K562 (cell line): ENCODE data around the gene SMAP2. TPM values are rescaled to one million over a fixed set of nuclear protein-coding genes. Genes with fewer than 3 reads are reported as not detected.
"Not testable (repeated sequence)": the region's sequence is repeated elsewhere in the genome, so short reads cannot be mapped to it uniquely, and the experiment has no call there.

Experiments used
- ATAC-seq: fragments of 200-7000 bp; cut with Tn5 transposase; 3 replicates; pipeline ENCODE4 v1.9.1; 2020; ENCODE audit warnings: moderate library complexity
- BruUV-seq: library from RNA; stranded (reverse); fragments of 400-500 nt; replicated peaks from 2 replicates; lab custom pipeline; 2021; lab: Mats Ljungman, UMichigan
- CTCF ChIA-PET: fragments of 300-600 bp; formaldehyde crosslinking; extraction: SDS; loops from one replicate; lab custom pipeline; 2021; ENCODE audit warnings: low intra/inter-chr PET ratio; lab: Yijun Ruan, JAX
- POLR2A ChIA-PET: fragments of 300-600, 350-650 bp; sonication (Branson Sonifier 250); formaldehyde crosslinking; extraction: SDS; loops from one replicate; lab custom pipeline; 2021; ENCODE audit warnings: antibody characterized with exemption, inconsistent platforms; lab: Yijun Ruan, JAX
- DNase-seq, 4 experiments: peaks; one replicate each; pipeline versions ENCODE4 v3.0.0 to v3.0.0-alpha.2; 2011 to 2018; ENCODE audit warnings: low spot score in 3 of 4, mixed read lengths in 3 of 4; ENCODE audit errors: extremely low read depth in 1 of 4
- FAIRE-seq: peaks from 2 replicates; lab custom pipeline; 2011; peaks lifted over from hg19 to GRCh38; lab: Jason Lieb, UNC
- H2AFZ ChIP-seq: 2 replicates; pipeline ENCODE4 v1.6.0; 2011; ENCODE audit warnings: low read depth, low read length, control low read depth, inconsistent platforms
- H3K27ac ChIP-seq: fragments of 200-600 bp; 3 replicates; pipeline ENCODE4 v1.8.0; 2011; ENCODE audit warnings: low read depth, mild to moderate bottlenecking, control low read depth, inconsistent platforms, low read length, moderate library complexity, mixed read lengths; ENCODE audit errors: extremely low read depth
- H3K27me3 ChIP-seq, 2 experiments: fragments of 300-600 bp in 1 of 2; 2 replicates in 1 of 2; 3 replicates in 1 of 2; pipeline versions ENCODE4 v1.6.0 to v1.8.0; 2011; ENCODE audit warnings: inconsistent platforms in 2 of 2, low read length in 2 of 2, mild to moderate bottlenecking in 1 of 2, mixed read lengths in 1 of 2, moderate library complexity in 1 of 2; ENCODE audit not compliant: control insufficient read depth in 2 of 2, insufficient read depth in 2 of 2
- H3K36me3 ChIP-seq: fragments of 300-600 bp; 3 replicates; pipeline ENCODE4 v1.8.0; 2011; ENCODE audit warnings: mild to moderate bottlenecking, low read length, inconsistent platforms; ENCODE audit not compliant: control insufficient read depth, insufficient read depth
- H3K4me1 ChIP-seq, 2 experiments: fragments of 200-600 bp in 1 of 2; replicated peaks in 1 of 2; 2 replicates in 1 of 2; 3 replicates in 1 of 2; pipeline versions ENCODE4 v1.5.1 to v1.8.0; 2011; ENCODE audit warnings: inconsistent platforms in 2 of 2, low read length in 2 of 2, mild to moderate bottlenecking in 1 of 2, mixed read lengths in 1 of 2, moderate library complexity in 1 of 2; ENCODE audit not compliant: control insufficient read depth in 2 of 2, insufficient read depth in 2 of 2
- H3K4me2 ChIP-seq: 2 replicates; pipeline ENCODE4 v1.6.1; 2011; ENCODE audit warnings: low read length, control low read depth, inconsistent platforms, mixed read lengths; ENCODE audit not compliant: insufficient read depth
- H3K4me3 ChIP-seq: fragments of 200-600 bp; sonication (generic), shearing (Covaris generic); 2 replicates; pipeline ENCODE4 v1.5.1; 2016; ENCODE audit warnings: control low read depth, inconsistent platforms
- H3K79me2 ChIP-seq: fragments of 200-600 bp; 3 replicates; pipeline ENCODE4 v1.8.0; 2011; ENCODE audit warnings: low read length, inconsistent platforms; ENCODE audit not compliant: control insufficient read depth, insufficient read depth
- H3K9ac ChIP-seq, 2 experiments: 2 replicates each; pipeline versions ENCODE4 v1.6.0 to v1.6.1; 2011; ENCODE audit warnings: low read depth in 2 of 2, low read length in 2 of 2, control low read depth in 1 of 2, inconsistent platforms in 1 of 2, mild to moderate bottlenecking in 1 of 2, mixed read lengths in 1 of 2; ENCODE audit not compliant: insufficient read depth in 1 of 2
- H3K9me1 ChIP-seq: one replicate; pipeline ENCODE4 v1.6.0; 2011; ENCODE audit warnings: inconsistent platforms, mild to moderate bottlenecking, low read length, moderate library complexity; ENCODE audit not compliant: control insufficient read depth, insufficient read depth
- H3K9me3 ChIP-seq: replicated peaks from 2 replicates; pipeline ENCODE4 v1.5.1; 2011; ENCODE audit warnings: low read depth, low read length, inconsistent platforms; ENCODE audit not compliant: control insufficient read depth, insufficient read depth
- H4K20me1 ChIP-seq: replicated peaks from 2 replicates; pipeline ENCODE4 v1.6.1; 2011; ENCODE audit warnings: low read length, inconsistent platforms, mixed read lengths; ENCODE audit not compliant: control insufficient read depth, insufficient read depth
- HDGF ChIP-seq: fragments of 450-650 bp; IDR thresholded peaks from 2 replicates; pipeline ENCODE4 v1.6.1; 2016
- NR2C1 ChIP-seq, 2 experiments: fragments of 450-650 bp; IDR thresholded peaks; 2 replicates each; pipeline ENCODE4 v1.6.1; 2017; ENCODE audit warnings: mild to moderate bottlenecking in 2 of 2, antibody characterized with exemption in 1 of 2, inconsistent platforms in 1 of 2, missing compliant biosample characterization in 1 of 2, missing genetic modification characterization in 1 of 2
- POLR2A ChIP-seq: fragments of 450-650 bp; conservative IDR thresholded peaks from 2 replicates; pipeline ENCODE4 v1.6.1; 2016
- POLR2B ChIP-seq: fragments of 450-650 bp; IDR thresholded peaks from 2 replicates; pipeline ENCODE4 v1.6.1; 2018; ENCODE audit warnings: low read depth; ENCODE audit not compliant: partially characterized antibody
- POLR2G ChIP-seq: fragments of 200-400 bp; formaldehyde crosslinking; IDR thresholded peaks from 2 replicates; pipeline ENCODE4 v1.6.1; 2017; ENCODE audit warnings: low read depth, mild to moderate bottlenecking, antibody characterized with exemption, low read length, moderate library complexity
- SP1 ChIP-seq: sonication (generic); formaldehyde crosslinking; IDR thresholded peaks from 2 replicates; pipeline ENCODE4 v1.8.1; 2022; ENCODE audit warnings: mild to moderate bottlenecking, missing genetic modification reagents
- SUPT5H ChIP-seq: fragments of 450-650 bp; IDR thresholded peaks from 2 replicates; pipeline ENCODE4 v1.6.1; 2016
- WGBS: fragments of 100-300 bp; shearing (Covaris generic); methylation state at CpG from one replicate; pipeline ENCODE4 v1.1.6; 2016; ENCODE audit warnings: low coverage, mixed read lengths; ENCODE audit not compliant: insufficient coverage; ENCODE audit errors: missing lambda C conversion rate; 5-methylcytosine and 5-hydroxymethylcytosine counted together
- in situ Hi-C: fragments of 300-500 bp; cut with MboI; formaldehyde crosslinking; loops from 4 replicates; pipeline ENCODE4 v1.15.0; 2018; ENCODE audit warnings: inconsistent platforms, mixed read lengths
- intact Hi-C: fragments of 100-400 bp; cut with micrococcal nuclease; formaldehyde crosslinking; loops from 2 replicates; pipeline ENCODE4 v1.14.2; 2022
- polyA plus RNA-seq, 8 experiments: library from polyadenylated mRNA; depleted of rRNA in 4 of 8; stranded (reverse) in 5 of 8; unstranded in 3 of 8; fragments of >200 nt; fragmentation: Nextera tagmentation in 2 of 8; fragmentation: Illumina TruSeq in 1 of 8; extraction: Ambion mirVana in 2 of 8; extraction: Trizol in 1 of 8; gene quantifications; 2 replicates each; pipeline versions ENCODE4 v1.2.1 to v1.2.3, GENCODE V29; 2011 to 2014; ENCODE audit warnings: inconsistent platforms in 1 of 8, missing spikeins in 1 of 8
- total RNA-seq, 7 experiments: library from RNA; depleted of rRNA in 6 of 7; stranded (reverse); fragments of >200 nt in 6 of 7; fragmentation: Illumina TruSeq in 2 of 7; extraction: Trizol in 2 of 7; gene quantifications; 2 replicates each; pipeline versions ENCODE4 v1.2.1 to v1.2.3, GENCODE V29; 2011 to 2021; ENCODE audit warnings: low replicate concordance in 1 of 7
- TF ChIP-seq, protein P1 (sequence below): fragments of 450-650 bp; IDR thresholded peaks from 2 replicates; pipeline ENCODE4 v1.7.1; 2018; ENCODE audit warnings: mild to moderate bottlenecking, low read depth; ENCODE audit not compliant: partially characterized antibody

SMAP2 gene
- total and polyA plus RNA-seq, 9 of the 15 experiments (the other 6 are each of a cell fraction or from before 2014, with no cell fraction given): 38.7 to 212 (median 94.1) TPM

DNA sequence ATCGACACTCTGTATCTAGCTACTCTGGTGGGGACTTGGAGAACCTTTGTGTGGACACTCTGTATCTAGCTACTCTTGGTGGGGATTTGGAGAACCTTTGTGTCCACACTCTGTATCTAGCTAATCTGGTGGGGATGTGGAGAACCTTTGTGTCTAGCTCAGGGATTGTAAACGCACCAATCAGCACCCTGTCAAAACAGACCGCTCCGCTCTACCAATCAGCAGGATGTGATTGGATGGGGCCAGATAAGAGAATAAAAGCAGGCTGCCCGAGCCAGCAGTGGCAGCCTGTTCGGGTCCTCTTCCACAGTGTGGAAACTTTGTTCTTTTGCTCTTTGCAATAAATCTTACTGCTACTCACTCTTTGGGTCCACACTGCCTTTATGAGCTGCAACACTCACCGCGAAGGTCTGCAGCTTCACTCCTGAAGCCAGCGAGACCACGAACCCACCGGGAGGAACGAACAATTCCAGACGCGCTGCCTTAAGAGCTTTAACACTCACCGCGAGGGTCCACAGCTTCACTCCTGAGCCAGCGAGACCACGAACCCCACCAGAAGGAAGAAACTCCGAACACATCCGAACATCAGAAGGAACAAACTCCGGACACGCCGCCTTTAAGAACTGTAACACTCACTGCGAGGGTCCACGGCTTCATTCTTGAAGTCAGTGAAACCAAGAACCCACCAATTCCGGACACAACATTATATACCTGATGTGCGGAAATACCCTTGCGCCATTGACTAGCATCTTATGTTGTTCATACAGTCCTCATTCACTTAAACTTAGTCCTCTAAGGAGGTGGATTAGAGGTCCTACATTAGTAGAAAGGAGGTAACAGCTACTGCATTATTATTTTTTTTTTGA lies 15.2 kb downstream of the SMAP2 start:
- H3K4me1 ChIP-seq: peaks cover 40 to 70% of the 10 kb centered on the region in 2 experiments
- BruUV-seq, H2AFZ ChIP-seq, DNase-seq, H3K27me3 ChIP-seq, in situ Hi-C loops, H3K9me1 ChIP-seq, H3K4me2 ChIP-seq, H3K9ac ChIP-seq, FAIRE-seq, H3K4me3 ChIP-seq, CTCF ChIA-PET, ATAC-seq, H3K9me3 ChIP-seq, intact Hi-C loops: not testable (repeated sequence)
- H3K79me2 ChIP-seq: peaks cover 97% of the 10 kb centered on the region
- 93% methylated on average over 22 of the region's 28 CpGs for WGBS
- TF ChIP-seq POLR2G (0 out of 2 replicates have a peak, but pooled peaks have one; percentile 31), POLR2A (0 out of 2 replicates have a peak, but pooled peaks have one; percentile 44)
- peaks cover 10% of the 10 kb centered on the region; the same call in 1 of the 2 replicates for H4K20me1 ChIP-seq
- 0 out of 3 replicates have a peak overlapping the region, but pooled peaks have one; percentile 35 for H3K27ac ChIP-seq
- POLR2A ChIA-PET: interaction anchor here (0.6 to 1.6 kb wide), 6 partner anchors 9 to 1316 kb away, joined by 3 to 7 read pairs (median 4); partner anchors contain the start of gene CAP1
- H3K36me3 ChIP-seq: peaks cover 36% of the 10 kb centered on the region

DNA sequence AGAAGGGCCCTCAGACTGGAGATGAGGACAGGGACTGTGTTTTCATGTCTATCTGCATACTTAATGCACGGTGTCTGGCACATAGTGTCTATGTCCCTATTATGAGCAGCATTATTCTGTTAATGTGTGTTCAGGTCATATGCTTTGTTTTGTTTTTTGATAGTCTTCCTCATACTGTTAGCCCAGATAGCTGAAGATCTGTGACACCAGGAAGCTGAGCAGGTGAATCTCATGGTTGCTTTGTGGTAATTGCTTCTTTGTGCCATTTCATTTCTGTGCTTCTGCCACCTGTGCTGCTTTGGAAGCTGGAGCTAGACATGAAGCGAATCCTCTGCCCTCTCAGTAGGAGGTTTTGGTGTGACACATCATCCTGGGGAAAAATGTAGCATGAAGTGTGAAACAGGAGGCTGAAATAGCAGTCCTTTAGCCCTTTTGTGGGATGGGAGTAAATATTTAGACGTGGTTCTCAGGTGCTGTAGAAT lies 15.8 kb downstream of the SMAP2 start:
- H3K4me2 ChIP-seq: peak overlapping the region; percentile 2; the same call in 1 of the 2 replicates
- no peak overlapping the region for H3K4me3 ChIP-seq
- H3K9me1 ChIP-seq: no peaks in the 10 kb centered on the region
- intact Hi-C loops: no loop called here
- no peaks in the 10 kb centered on the region for H3K9me3 ChIP-seq
- ChIA-PET POLR2A (interaction anchor here (0.6 to 1.6 kb wide), 6 partner anchors 9 to 1317 kb away, joined by 3 to 7 read pairs (median 4); partner anchors contain the start of gene CAP1), CTCF (no interaction called here)
- BruUV-seq: no TSS peak
- peaks cover 36% of the 10 kb centered on the region for H3K36me3 ChIP-seq
- no peak for FAIRE-seq
- H3K27ac ChIP-seq: peak overlapping the region; percentile 35; the same call in 2 of the 3 replicates
- ATAC-seq: no peak
- 67% methylated on average over 3 of the region's 3 CpGs for WGBS
- in situ Hi-C loops: no loop called here
- H4K20me1 ChIP-seq: peaks cover 10% of the 10 kb centered on the region; the same call in 1 of the 2 replicates
- DNase-seq: no peak
- H3K27me3 ChIP-seq: no peaks in the 10 kb centered on the region
- H2AFZ ChIP-seq: no peak overlapping the region
- peaks cover 97% of the 10 kb centered on the region for H3K79me2 ChIP-seq
- H3K4me1 ChIP-seq: peaks cover 36 to 70% of the 10 kb centered on the region in 2 experiments
- H3K9ac ChIP-seq: peak overlapping the region in 1 of 2 experiments; percentile 32; a peak in 1 of 4 replicates
- TF ChIP-seq SUPT5H: 0 out of 2 replicates have a peak, but pooled peaks have one; percentile 20
- TF ChIP-seq POLR2B: peak; percentile 24
- TF ChIP-seq NR2C1 (IDR thresholded peaks at IDR 0.05): no peak
- no peak for TF ChIP-seq NR2C1 (tag; IDR thresholded peaks at IDR 0.05)
- TF ChIP-seq, protein P1, sequence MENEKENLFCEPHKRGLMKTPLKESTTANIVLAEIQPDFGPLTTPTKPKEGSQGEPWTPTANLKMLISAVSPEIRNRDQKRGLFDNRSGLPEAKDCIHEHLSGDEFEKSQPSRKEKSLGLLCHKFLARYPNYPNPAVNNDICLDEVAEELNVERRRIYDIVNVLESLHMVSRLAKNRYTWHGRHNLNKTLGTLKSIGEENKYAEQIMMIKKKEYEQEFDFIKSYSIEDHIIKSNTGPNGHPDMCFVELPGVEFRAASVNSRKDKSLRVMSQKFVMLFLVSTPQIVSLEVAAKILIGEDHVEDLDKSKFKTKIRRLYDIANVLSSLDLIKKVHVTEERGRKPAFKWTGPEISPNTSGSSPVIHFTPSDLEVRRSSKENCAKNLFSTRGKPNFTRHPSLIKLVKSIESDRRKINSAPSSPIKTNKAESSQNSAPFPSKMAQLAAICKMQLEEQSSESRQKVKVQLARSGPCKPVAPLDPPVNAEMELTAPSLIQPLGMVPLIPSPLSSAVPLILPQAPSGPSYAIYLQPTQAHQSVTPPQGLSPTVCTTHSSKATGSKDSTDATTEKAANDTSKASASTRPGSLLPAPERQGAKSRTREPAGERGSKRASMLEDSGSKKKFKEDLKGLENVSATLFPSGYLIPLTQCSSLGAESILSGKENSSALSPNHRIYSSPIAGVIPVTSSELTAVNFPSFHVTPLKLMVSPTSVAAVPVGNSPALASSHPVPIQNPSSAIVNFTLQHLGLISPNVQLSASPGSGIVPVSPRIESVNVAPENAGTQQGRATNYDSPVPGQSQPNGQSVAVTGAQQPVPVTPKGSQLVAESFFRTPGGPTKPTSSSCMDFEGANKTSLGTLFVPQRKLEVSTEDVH: peak; percentile 46
- no peak for TF ChIP-seq HDGF
- no peak for TF ChIP-seq SP1 (CRISPR knock-in tag)
